Stomach (tissue), 4 donors: ENCODE results near the gene PHYHD1.

Experiments used
- POLR2AphosphoS5 ChIP-seq, 3 donors: sonication (generic); formaldehyde crosslinking; IDR thresholded peaks; one replicate each; pipeline ENCODE4 v1.6.1; 2016; ENCODE audit warnings: antibody characterized with exemption in 3 of 3
- TF ChIP-seq, protein P1 (sequence below), 7 experiments: fragments of 450-650 bp in 4 of 7; fragments of 200-600 bp in 3 of 7; sonication (generic) in 3 of 7; IDR thresholded peaks; one replicate each; pipeline ENCODE4 v1.5.1; 2016 to 2019; ENCODE audit warnings: antibody characterized with exemption in 7 of 7, control low read depth in 2 of 7, mild to moderate bottlenecking in 1 of 7

GRCh38 chr9:128906741-128907140, 14.0 kb upstream of the PHYHD1 start:
- TF ChIP-seq POLR2AphosphoS5 (IDR thresholded peaks at IDR 0.05): no peak
- TF ChIP-seq, protein P1, sequence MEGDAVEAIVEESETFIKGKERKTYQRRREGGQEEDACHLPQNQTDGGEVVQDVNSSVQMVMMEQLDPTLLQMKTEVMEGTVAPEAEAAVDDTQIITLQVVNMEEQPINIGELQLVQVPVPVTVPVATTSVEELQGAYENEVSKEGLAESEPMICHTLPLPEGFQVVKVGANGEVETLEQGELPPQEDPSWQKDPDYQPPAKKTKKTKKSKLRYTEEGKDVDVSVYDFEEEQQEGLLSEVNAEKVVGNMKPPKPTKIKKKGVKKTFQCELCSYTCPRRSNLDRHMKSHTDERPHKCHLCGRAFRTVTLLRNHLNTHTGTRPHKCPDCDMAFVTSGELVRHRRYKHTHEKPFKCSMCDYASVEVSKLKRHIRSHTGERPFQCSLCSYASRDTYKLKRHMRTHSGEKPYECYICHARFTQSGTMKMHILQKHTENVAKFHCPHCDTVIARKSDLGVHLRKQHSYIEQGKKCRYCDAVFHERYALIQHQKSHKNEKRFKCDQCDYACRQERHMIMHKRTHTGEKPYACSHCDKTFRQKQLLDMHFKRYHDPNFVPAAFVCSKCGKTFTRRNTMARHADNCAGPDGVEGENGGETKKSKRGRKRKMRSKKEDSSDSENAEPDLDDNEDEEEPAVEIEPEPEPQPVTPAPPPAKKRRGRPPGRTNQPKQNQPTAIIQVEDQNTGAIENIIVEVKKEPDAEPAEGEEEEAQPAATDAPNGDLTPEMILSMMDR (IDR thresholded peaks at IDR 0.05): no peak
